NCI-H748 (cell line): Measurements from ENCODE around the gene SPATA32.
"Not testable (repeated sequence)": the region's sequence is repeated elsewhere in the genome, so short reads cannot be mapped to it uniquely, and the experiment has no call there.

Experiments used
- DNase-seq: peaks from one replicate; lab custom pipeline; 2025; ENCODE audit not compliant: unreplicated experiment; lab: John Stamatoyannopoulos, UW

The SPATA32 gene, protein sequence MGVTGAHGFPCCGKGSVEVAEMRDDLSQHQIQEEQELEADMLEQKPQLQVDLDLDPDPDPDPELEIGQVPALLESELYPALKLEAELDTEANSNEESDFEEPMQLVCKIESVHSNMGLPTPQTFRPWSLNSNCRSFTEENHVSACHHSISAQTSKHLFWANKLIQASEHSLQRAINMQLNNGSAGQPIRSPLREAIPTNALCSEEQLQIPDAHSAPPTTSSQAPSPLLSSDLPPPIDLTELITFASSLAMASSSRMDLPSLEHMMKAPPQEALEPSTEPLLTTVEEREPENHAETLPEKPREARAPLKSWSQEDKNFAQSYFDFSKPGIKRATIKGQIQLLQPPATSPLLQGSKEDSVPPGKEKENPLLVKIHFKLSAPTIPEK

DNA sequence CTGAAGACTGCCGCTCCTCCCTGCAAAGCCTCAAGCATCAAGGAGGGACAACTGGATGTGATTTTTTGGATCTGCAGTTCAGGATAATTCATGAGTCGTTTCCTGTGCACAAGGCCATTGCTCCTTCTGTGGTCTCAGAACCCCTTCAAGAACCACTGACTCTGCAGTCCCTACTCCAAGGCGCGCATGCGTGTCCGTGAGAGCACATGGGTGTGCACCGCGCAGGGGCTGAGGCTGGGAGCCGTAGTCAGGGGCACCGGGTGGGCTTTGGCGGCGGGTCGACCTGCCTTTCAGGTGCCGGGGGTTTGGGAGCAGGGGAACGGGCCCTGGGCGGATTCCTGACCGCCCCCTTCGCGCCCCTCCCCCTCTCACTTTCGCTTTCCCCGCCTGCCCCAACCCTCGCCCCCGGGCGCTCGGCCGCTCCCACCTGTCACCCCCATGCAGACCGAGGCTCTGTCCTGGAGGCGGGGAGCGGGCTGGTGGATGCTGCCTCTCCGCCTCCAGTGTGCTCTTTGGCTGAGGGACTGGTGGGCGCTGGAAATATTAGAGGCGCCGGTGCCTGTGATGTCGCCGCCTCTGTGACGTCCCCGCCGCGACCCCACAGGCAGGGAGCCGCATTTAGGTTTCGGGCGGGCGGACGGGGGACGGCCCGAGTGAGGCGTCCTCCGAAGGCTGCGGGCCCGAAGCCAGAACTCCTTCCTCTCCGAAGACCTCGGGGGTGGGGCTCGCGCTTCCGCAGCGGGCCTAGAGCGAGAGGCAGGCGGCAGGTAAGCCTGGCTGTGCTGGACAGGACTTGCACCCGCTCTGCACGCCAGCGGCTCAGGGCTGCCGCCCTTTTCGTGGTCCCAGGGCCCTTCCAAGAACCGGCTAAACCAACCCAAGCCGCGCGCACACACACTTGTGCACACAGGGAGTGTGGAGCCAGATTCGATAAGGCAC, at the start of gene SPATA32:
Gene SPATA32, minus strand, starts transcription at position 518 of the 939 bp plus-strand sequence. Its CDS starts 78 bp downstream, at position 440.
- DNase-seq = no peak

DNA sequence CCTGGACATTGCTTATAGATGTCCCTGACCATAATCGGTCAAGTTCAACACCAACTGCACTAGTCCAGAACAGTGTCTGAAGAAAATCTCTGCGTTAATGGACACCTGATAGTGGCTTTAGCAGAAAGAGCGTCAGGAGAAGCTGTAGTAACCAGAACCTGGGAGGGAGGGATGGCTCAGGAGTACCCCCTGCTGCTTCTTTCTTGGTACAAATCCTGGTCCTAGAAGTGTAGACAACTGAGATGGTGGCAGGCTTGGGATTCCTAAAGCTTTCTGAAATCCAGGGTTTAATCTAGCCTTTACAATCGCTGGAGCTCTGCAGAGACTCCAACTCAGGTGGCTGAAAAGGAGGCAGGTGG, 49.5 kb upstream of the SPATA32 start:
- DNase-seq = no peak

DNA sequence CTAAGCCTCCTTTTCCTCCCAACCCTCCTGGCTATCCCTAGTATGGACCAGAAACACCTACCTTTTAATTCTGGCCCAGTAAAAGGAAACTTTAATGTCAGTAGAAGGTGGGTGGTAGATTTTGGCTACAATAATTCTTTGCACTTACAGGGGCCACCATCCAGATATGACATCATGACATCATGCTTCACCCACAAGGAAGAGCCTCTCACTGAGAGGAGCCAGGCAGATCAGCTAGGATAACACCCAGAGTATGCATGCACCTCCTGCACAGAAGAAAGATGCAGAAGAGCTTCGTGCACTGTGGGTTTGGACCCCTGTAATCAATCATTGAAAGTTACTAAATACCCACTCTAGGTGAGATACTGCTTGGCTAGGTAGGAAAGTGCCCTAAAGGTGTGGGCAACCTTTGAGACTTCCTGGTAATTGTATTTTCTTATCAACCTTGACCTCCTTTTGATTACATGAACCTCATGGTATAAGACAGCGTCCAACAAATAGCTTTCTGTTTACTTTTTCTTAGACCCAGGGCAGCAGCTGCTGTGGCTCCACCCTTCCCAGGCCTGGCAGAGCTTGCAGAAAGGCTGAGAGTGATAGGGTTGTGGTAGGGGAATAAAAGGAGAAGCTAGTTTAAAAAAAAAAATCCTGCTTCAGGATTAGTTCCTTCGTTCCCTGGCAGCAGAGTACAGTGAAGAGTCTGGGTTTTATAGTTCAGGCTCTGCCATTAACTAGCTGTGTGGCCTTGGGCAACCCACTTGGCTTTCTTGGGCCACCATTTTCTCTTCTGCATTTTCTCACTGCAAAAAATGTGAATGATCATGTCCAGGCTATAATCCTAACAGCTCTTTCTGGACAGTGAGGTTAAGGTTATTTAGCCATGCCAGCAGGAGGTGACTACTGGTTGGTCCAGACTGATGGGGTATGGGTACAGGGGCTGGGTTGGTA, 48.8 kb upstream of the SPATA32 start:
- peak; percentile 82 for DNase-seq

DNA sequence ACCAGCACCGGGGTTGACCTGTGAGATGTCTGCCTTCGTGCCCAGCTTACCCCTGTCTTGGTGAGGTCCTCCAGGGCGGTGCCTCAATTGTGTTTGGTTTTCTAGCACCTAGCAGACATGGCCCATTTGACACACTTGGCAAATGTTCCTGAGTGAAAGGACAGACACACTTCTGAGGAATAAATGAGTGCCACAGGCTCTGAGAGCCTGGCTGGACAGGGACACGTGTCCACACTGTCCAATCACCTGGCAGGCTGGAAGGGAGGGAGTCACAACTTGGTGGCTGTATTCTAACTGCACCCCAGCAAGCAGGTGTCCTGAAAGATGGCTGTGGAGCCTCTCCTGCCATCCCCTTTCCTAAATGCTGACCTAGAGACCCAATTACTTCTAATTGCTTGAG, 47.5 kb upstream of the SPATA32 start:
- DNase-seq = no peak

DNA sequence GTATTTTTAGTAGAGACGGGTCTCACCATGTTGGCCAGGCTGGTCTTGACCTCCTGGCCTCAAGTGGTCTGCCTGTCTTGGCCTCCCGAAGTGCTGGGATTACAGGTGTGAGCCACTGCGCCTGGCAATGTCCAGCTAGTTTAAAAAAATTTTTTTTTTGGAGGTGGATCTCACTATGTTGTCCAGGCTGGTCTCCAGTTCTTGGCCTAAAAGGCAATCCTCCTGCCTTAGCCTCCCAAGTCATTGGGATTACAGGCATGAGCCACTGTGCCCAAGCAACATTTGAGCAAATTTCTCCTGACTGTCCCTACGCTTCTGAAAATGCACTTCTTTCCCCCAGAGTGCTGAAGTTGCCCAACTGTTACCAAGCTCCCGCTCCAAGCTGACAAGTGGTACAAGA, 46.9 kb upstream of the SPATA32 start:
- no peak for DNase-seq

DNA sequence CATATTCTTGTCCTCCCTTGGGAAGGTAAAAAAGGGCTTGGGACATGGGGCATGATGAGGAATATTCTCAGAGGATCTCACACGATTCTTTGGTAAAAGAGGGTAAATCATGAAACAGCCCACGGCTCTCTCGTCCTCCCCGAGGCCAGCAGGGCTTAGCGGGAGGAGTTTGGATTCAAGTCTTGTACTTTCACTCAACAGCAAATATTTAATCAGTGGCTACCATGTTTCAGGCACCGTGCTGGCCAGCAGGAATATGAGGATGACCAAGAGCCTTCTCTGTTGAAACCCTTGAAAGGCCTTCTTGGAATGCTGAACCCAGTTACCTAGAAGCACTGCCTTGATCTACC, 46.1 kb upstream of the SPATA32 start:
- DNase-seq = no peak

DNA sequence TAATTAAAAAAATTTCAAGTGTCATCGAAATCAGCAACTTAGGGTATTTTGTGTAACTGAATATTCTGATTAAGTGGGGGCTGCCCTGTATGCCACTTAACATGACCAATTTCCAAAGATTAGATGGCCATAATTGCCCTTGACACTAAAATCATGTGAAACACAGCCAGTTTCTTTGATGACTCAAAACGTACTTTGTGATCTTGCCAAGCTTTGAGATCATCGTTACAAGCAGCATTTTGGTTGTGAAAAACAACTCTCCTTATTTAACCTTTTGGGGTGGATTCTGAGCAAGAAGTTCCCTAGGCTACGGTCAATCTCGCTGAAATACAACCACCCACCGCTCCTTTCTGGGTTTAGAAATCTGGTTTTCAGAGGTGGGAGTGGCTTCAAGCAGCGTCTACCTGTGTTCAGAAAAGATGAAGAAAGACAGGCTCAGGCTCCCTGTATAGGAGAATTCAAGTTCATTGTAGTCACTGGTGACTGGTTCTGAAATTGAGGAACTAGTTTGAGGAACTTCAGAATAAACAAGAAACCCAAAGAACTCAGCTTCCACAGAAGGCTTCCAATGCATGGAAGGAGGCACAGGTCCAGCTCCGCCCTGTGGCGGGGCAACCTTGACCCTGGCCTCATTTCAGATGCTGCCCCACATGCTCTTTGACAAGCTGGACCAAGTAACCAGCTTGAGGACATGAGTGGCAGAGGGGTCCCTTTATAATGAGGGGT, 45.6 kb upstream of the SPATA32 start:
- DNase-seq = no peak

DNA sequence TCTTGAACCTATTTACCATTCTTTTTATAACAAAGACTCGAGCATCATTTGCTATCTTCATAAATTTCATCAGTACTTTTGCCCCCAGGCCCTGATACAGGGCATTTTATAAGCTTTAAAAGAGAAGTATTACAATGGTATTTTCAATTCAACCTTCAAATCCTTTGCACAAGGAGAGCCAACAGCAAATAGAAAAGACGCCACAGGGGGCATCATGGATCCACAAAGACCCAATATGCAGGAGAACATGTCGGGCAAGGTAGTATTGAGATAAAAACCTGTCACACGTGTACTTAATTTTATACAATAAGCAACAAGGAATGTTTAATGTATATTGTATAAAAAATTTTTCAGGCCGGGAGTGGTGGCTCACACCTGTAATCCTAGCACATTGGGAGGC, 44.7 kb upstream of the SPATA32 start:
- no peak for DNase-seq

DNA sequence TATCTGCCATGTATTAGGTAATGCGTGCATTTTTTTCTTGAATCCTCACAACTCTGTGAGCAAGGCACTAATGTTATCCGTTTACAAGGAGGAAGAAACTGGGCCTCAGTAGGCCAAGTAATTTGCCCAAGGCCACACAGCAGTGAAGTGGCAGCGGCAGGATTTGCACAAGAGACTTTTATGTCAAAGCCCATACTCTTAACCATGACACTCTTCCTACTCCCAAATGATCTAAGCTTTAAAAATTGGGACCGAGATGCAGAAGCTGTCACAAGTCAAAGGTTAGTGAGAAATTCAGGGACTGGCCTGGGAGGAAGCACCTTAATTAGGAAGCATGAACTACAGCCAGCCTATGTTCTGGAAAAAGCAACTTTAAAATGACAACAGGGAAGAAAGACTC, 44.2 kb upstream of the SPATA32 start:
- no peak for DNase-seq

DNA sequence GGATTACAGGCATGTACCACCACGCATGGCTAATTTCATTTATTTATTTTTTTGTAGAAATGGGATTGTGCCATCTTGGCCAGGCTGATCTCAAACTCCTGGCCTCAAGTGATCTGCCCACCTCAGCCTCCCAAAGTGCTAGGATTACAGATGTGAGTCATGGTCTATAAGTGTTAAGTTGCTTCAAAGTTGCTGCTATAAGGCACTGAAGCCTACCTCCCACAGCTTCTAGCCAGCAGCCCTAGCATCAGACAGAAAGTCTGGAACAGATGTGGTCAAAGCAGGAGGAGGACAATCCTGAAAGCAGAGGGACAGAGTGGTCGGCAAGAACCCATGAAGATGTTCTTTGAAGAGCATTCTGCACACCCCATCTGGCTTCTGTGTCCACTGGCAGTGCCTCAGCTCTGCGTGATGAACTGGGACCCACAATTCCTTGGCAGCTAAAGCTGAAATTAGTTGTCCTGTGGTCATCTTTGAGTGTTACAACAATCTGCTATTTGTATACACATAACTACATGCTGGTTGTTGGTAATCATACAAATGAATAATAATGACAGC, 43.7 kb upstream of the SPATA32 start:
- no peak for DNase-seq

DNA sequence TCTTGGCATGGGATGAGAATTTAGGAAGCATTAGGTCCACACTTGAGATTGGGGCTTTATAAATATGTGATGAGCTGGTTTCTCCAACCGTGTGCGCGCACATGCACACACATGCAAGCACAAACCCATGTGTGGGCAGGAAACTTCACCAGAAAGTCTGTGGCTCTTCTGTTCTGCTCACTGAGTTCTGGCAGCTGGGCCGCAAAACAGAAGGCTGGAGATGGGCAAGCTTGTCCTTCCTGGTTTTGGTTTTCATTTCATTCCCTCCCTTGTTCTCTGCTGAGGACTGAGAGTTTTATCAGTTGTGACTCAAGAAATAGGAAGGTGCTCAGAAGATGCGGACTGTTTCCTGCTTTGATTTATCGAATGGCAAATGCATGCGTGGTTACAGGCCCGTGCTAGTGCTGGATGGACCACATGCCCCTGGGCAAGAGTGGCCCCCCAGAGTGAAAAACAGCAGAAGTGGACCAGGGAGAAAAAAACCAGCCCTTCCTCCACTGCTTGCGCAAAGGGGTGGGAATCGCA, 40.8 kb upstream of the SPATA32 start:
- no peak for DNase-seq

DNA sequence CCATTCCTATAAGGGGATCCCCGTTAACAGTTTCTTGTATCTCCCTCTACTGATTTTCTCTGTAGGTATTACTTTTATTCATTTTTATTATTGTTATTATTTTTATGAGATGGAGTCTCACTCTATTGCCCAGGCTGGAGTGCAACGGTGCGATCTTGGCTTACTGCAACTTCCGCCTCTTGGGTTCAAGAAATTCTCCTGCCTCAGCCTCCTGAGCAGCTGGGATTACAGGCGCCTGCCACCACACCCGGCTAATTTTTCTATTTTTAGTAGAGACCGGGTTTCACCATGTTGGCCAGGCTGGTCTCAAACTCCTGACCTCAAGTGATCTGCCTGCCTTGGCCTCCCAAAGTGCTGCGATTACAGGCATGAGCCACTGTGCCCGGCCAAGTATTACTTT, 40.3 kb upstream of the SPATA32 start:
- not testable (repeated sequence) for DNase-seq

DNA sequence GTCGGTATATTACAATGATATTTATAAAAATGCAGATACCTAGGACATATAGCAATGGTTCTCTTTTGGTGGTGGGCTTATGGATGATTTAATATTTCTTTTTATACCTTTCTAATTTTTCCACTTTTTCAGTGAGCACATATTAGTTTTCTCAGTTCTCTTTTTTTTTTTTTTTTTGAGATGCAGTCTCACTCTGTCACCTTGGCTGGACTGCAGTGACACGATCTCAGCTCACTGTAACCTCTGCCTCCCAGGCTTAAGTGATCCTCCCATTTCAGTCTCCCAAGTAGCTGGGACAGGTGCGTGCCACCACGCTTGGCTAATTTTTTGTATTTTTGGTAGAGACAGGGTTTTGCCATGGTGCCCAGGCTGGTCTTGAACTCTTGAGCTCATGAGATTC, 39.8 kb upstream of the SPATA32 start:
- DNase-seq = no peak

DNA sequence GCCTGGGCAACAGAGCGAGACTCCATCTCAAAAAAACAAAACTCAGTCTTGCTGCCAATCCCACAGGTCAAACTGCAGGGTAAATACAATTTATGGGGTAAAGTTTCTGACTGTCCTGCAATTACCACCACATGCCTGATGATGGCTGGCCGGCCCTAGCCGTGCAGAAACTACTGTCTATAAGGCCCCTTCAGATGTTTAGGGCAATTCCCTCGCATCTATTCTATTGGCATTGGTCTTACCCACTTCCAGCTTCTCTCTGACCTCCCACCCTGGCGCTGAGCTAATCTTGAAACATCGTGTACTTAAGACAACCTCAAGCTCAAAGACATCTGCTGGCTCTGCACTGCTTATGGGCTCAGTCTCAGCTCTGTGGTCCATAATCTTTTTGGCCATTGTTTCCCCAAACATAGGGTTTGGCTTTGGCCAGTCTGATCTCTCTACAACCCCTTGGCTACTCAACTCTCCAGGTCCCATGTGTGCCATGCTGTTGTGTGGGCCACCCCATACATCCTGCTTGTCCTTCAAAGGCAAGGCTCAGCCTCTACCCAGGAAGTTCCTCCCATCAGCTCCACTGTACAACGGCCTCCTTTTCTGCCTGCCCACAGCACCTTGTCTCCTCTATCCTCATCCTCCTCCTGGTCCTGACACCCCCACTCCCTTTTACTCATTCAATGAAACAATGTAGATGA, 38.3 kb upstream of the SPATA32 start:
- no peak for DNase-seq

DNA sequence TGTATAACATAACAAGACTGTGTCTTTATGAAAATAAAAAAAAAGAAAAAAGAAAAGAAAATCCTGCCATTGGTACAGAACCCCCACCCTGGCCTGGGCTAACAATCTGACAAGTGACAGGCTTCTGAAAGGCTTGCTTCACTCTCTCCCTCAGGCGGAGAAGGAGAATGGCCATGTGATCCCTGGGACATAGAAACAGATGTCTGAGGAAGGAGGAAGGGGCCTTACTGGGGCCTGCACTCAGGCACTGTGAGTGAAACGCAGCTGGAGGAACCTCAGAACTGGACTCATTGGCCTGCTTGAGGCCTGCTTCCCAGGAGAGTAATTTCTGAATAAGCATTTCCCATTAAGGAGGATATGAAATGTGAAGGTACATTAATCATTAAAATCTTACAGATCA, 37.5 kb upstream of the SPATA32 start:
- DNase-seq = no peak

DNA sequence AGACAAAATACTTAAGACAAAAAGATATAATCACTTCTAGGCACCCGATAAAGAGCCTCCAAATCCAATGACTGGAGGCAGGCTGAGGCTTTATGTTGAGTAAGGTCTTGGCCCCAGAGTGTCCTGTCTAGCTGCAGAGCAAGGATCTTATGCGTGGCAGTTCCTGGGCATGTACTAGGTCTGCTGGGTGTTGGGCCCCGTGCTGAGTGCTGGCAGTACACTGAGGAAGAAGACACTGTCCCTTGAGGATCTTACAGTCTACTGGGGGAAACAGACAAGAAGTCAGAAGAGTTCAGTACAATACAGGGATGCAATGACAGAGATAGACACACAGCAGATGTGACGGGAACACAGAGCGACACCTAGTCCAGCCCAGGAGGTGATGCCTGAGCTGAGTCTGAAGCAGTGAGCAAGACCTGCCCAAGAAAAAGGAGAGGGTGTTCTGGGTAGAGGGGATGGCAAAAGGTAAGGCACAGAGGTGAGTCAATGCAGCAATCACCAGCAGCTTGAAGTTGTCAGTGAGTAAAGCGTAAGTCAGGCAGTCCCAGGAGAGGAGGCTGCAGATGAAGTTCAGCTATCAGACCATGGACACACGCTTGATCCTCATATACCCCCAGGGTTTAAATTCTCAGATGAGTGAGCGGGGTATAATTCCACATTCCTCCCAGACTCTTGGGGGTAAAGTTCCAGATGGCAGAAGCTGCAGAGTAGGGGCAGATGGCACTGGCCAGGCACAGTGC, 36.8 kb upstream of the SPATA32 start:
- no peak for DNase-seq

DNA sequence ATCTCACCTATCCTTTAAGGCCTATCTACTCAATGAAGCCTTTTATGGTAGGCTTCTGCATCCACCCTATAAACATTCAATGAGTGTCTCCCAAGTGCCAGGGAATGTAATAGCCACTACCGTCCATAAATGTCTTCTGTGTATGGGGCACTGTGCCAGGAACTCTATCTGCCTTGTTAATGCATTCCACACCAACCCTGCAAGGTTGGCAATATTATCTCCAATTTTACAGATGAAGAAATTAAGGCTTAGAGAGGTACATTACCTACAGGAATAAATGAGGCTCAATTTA, 34.9 kb upstream of the SPATA32 start:
- DNase-seq = no peak

DNA sequence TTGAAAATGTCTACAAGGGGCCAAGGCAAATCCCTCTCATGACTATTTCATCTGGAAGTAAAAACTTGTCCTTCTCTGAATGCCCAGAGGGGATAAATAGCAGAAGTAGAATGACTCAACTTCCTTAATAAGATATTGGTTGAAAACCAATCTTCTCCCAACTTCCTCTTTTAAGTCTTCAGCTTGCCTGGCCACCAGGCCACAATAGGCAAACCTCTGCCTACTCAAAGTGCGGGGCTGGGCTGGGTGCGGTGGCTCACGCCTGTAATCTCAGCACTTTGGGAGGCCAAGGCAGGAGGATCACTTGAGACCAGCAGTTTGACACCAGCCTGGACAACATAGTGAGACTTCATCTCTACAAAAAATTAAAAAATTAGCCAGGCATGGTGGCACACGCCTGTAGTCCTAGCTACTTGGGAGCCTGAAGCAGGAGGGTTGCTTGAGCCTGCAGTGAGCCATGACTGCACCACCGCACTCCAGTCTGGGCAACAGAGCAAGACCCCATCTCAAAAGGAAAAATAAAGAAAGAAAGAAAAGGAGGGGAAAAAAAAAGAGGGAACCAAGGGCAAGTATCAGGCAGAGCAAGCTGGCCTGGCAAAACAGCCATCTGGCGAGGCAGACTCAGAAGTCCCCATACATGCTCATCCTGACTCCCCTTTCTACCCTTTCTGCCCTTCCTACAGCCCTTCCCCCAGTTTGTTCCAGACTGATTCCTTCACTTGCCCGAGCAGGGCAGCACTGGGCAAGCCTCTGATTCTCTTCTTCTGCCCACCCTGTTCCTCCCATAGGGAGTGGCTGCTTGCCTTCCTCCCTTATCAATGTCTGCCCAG, 34.3 kb upstream of the SPATA32 start:
- no peak for DNase-seq
